GM20000 (cell line): ENCODE measurements around the gene CORO6.

Experiments used
- DNase-seq: peaks from one replicate; pipeline ENCODE4 v3.0.0; 2012; ENCODE audit warnings: low spot score
- CTCF ChIP-seq: IDR thresholded peaks from 2 replicates; pipeline ENCODE4 v1.5.1; 2012; ENCODE audit warnings: mild to moderate bottlenecking, control low read depth; ENCODE audit errors: extremely low read depth, missing control alignments

Gene CORO6

GRCh38 chr17:29579866-29580771, 42.6 kb downstream of the CORO6 start:
- DNase-seq = peak; percentile 94
- peak; percentile 86 for TF ChIP-seq CTCF

- DNase-seq = no peak
- TF ChIP-seq CTCF = no peak
These were observed 43.9 kb downstream of the CORO6 start for GRCh38 chr17:29578626-29579485.

GRCh38 chr17:29577385-29578211, 45.1 kb downstream of the CORO6 start:
- no peak for TF ChIP-seq CTCF
- DNase-seq = no peak

- TF ChIP-seq CTCF = no peak
- DNase-seq = no peak
These were observed 45.7 kb downstream of the CORO6 start for GRCh38 chr17:29577001-29577370.

GRCh38 chr17:29576214-29577000, 46.3 kb downstream of the CORO6 start:
- no peak for TF ChIP-seq CTCF

GRCh38 chr17:29575511-29576213, 47.0 kb downstream of the CORO6 start:
- TF ChIP-seq CTCF = no peak
- no peak for DNase-seq

More at GRCh38 chr17:29576214-29577000, 46.3 kb downstream of the CORO6 start:
- DNase-seq = no peak
